NCI-H82 treated with DMSO at 0.1 percent for 48 hours (cell line): ENCODE results near the gene BARHL2.

Source experiments
- DNase-seq: peaks from one replicate; lab custom pipeline; 2025; ENCODE audit not compliant: unreplicated experiment; lab: John Stamatoyannopoulos, UW

The BARHL2 gene

DNA sequence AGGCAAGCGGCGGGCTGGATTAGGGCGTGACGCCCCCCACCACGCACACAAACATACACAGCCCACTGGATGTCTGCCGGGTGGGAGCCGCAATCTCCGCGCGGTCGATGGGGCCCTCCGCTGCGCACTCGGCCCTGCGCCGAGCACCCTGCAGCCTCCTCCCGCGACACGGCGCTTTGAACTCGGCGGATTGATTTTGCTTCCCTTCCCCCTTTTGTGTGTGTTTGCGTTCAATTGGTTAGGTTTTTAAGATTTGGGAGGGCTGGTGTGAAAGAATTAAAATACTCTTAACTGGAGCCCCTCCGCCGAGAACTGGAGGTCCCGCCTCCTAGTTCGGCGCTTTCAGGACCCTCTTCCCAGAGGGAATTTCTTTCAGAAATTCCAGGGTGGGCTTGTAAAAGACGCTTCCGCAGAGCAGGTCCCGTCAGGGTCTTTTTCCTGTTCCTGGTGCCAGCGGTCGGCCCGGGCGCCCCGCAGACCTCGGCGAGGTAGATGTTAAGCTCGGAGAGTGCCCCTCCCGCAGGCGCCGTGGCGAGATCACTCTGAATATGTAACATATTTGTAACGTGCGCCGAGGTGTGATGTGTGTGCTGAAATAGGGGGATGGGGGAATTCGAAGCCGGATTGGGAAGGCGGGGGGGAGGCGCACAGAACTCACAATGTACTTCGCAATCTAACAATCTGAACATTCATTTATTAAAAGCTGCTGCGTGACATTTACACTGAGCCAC is 8.0 kb upstream of the BARHL2 start:
- no peak for DNase-seq

- no peak for DNase-seq
Measured at GRCh38 chr1:90724361-90724760, 7.3 kb upstream of the BARHL2 start.

- DNase-seq: no peak
Measured at GRCh38 chr1:90723590-90724108, 6.5 kb upstream of the BARHL2 start.

GRCh38 chr1:90722874-90723589 is 5.9 kb upstream of the BARHL2 start:
- DNase-seq: no peak

- DNase-seq: peak; percentile 84
Measured at GRCh38 chr1:90721210-90722194, 4.4 kb upstream of the BARHL2 start.

- no peak for DNase-seq
Measured at GRCh38 chr1:90720145-90720636, 3.1 kb upstream of the BARHL2 start.

DNA sequence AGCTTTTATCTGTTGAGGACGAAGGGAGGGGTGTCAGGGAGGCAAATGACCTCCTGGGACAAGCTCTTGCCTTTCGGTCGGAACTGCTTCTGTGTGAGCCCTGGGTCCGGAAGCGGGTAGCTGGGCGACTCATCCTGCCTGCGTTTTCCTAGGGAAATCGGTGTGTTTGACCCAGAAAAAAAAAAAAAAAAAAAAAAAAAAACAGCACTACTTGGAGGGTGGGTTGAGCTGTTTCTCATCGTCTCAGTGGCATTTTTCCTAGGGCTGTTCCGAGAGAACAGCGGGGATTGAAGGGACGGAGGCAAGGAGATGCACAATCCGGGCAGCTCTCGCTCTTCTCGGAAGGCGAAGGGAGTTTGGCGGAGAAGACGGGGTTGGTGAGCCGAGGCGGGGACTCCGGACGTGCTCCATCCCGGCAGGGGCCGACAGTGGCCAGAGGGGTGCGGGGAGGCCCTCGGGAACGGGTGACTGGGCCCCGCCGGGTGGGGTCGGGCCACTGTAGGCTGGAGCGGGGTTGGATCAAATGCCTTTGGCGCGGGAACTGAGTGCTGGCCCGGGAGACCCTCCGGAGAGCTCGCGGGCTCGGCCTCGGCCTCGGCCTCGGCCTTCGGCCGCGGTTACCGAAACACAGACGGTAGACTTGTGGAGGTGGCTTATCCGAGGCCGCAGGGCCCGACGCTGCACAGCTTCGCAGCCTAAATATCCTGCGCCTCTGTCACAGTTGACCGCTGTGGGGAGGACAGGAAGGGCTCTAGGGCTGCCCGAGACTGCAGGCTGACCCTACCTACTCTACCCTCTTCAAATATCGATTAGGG is 2.4 kb upstream of the BARHL2 start:
- no peak for DNase-seq

DNA sequence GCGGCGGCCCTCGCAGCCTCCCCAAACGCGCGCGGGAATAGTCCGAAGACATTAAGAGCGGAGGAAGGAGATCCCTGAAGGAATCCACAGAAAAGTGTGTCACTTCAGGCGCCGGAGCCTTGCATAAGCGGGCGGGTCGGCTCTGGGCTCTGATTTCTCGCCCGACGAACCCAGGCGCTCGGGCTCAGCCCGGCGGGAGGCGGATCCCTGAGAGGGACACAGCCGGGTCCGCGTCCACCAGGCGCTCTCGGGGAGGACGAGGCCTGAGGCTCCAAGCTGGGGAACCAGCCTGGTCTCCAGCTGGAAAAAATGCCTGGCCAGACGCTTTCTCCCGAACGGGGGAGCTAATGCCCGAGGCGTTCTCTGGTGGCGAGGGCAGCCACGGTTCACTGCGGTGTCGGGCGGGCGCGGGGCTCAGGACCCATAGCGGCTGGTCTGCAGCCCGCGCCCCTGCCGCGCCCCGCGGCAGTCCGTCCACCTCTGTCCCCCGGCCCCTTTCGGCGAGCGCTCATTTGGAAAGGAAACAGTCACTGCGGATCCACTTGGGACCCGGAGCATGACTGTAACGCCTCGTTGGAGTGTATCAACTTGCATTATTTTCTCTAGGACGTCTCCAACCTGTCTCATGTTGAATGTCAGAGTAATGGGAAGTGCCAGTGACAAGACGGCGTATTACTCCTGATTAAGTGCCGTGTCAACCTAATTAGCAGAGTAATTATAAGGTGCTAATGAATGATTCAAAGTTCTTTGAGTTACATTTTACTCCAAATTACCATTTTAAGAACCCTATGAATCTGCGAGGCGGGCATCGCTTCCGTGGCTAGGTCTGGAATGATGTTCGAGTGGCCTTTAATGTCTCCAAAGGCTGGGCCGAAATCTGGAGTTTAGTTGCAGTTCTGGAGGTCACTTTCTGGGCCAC is 1.6 kb upstream of the BARHL2 start:
- no peak for DNase-seq

DNA sequence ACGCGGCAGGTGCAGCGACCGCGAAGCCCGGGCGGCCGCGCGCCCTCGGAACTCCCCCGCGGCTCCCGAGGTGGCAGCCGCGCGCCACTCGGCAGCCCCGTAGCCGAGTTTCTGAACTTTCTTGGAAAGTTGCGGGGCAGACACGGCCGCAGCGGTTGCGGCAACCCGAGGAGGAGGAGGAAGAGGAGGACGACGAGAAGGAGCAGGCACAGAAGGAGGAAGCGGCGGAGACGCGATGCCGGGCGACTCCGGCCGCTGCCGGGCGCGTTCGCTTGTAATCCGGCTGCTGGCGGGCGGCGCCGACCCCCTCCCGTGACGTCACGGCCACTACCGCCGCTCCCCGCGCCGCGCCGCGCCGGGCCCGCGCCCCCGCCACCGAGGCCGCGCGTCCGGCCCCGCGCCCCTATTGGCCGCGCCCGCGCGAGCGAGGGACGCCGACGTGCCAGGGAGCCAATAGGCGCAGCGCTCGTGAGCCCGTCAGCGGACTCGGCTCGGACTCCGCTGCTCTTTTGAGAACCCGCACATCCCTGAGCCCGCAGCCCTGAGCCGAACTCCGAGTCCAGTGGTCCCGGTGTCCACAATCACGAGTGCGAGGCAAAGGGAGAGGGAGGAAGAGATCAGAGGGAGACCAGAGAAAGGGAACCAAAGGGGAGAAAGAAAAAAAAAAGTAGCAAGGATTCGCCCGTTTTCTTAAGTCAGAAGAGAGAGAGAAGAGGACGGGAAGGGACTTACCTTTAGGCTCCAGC is 736 bp upstream of the BARHL2 start:
- peak; percentile 79 for DNase-seq

- DNase-seq: no peak
Measured at GRCh38 chr1:90717356-90717664, 208 bp upstream of the BARHL2 start.

GRCh38 chr1:90716243-90716551 is 905 bp downstream of the BARHL2 start:
- DNase-seq: no peak

- DNase-seq: no peak
Measured at GRCh38 chr1:90715309-90715708, 1.8 kb downstream of the BARHL2 start.

GRCh38 chr1:90714521-90714951 is 2.6 kb downstream of the BARHL2 start:
- no peak for DNase-seq

- no peak for DNase-seq
Measured at GRCh38 chr1:90713741-90714509, 3.2 kb downstream of the BARHL2 start.

DNA sequence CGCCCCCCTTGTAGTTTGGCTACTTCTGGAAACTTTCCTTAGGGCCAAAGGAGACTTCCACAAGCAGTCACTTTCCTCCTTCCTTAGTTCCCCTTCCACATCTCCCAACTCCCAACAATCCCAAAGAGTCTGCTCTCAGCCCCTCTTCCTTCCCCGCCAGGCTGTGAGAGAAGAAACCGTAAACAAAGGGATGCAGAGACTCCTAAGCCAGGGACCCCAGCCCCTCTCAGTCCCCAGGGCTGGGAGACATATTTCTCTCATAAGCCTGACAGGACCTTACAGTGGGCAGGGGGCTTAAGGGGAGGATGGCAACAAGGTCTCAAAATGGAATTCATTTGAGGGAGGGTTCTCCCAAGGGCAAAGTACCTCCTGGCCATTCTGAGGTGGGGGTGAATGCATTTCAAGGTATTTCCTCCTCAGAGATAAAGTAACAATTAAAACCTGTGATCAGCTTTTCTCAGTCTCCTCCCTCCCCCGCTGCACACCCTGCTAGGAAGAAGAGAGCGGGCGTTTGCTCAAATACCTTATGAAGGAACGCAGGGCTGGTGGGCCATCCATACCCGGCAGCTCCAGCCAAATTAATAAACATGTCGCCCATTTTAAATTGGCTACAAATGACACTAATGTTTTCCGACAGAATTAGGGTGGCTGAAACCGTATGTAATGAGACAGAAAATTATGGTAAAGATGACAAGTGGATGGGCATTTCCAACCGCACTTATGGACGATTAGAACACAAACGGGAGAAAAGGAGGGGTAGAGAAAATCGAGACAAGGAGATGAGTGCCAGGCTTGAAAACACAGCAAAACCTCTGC is 4.0 kb downstream of the BARHL2 start:
- no peak for DNase-seq

DNA sequence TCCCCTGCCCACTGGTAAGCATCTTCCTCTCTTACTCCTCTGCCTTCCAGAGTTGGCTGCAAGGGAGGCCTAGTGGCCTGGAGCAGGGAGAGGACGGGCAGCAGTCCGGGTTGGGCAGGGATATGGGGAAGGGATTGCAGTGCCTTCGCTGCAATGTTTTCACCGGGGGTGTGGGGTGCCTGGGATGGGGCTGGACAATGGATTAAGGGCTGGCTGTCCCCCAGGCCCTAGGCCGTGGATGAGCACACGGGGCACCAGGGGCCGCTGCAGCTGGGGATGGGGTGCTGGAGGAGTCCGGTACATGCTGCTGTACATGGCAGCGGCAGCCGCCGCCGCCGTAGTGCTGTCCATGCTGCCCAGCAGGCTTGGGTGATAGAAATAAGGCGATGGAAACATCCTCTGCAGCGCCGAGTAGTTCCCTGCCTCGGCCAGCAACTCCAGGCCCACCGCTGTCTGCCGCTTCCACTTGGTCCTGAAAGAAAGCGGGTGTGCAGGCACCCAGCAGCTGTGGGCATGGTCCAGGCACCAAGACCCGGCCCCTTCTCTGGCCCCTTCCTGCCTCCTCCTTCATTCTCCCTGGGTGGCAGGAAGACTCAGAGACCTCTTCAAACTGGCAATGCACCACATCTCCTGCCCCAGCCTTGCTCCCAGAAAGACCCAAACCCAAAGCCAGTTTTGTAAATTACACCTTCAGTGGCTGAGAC is 4.8 kb downstream of the BARHL2 start:
- no peak for DNase-seq

DNA sequence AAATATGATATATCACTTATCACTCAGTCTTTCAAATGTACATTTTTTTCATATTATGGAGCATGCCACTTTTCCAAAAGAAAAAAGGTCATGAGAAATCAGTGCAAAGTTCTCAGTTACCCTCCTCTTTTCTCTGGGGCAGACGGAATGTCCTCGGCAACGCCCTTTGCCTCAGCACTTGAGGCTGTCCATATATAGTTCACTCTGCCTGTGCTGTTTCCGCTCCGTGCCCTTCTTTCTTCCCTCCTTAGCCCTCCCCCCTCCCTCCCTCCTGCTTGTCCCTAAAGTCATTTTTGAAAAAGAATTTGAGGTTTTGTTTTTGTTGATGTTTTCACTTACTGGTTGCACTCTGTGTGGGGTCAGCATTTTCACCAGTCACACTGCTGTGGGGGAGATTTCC is 5.4 kb downstream of the BARHL2 start:
- DNase-seq: no peak
